ENCODE measurements around the gene SLC34A3. TPM values are rescaled to one million over a fixed set of nuclear protein-coding genes. Genes with fewer than 3 reads are reported as not detected.
A peak's percentile ranks its signal among the peaks of the same experiment; 100 is the strongest.

Gene SLC34A3
- total RNA-seq, 1 donor from 2014 or later, result 0.09 TPM

DNA sequence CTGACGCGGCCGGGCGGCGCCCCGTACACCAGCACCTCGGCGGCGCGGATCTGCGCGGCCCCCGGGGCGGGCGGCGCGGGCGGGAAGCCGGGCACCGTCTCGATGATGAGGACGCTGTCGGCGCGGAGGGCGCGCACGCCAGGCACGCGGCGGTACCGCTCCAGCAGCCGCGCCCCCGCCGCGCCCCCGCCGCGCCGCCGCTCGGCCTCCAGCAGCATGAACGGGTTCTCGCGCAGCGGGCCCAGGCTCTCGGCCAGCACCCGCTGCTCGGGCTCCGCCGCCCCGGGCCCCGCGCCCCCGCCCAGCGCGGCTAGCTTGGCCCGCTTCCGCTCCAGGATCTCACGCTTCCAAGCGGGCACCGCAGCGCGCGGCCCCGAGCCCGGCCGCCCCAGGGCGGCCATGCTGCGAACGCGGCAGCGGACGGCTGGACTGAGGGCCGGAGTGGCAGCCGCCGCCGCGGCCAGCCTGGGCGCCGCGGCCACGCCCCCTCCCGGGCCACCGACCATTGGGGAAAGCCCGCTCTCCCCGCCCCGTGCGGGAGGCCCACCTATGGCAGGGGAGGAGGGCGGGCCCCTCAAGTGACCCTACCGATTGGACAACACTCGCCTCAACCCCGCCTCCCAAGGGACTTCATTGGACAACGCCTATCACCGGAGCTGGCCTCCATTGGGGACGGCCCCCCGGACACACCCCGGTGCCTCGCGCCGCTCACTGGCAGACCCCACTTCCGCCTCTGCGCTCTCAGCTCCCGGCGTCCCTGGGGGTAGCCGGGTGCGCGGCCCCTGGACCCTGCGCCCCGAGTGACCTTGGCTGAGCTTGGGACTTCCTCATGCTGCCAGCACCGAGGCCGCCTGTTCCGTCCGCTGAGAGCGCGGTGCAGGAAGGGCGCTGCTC lies 30.1 kb upstream of the SLC34A3 start, which contains the start of gene TPRN:
TPRN (minus strand) TSS at position 431 of the 894 bp plus-strand sequence; CDS start at position 401, 30 bp downstream.
- peak within 1 kb of the TSS; percentile 82 for H2AFZ ChIP-seq (ENCODE audit: low read depth, low read length)
- no peaks in the 10 kb centered on the region for H3K36me3 ChIP-seq (ENCODE audit: insufficient read depth, low read length)
- H3K27ac ChIP-seq (ENCODE audit: low read depth, low read length), result peak within 1 kb of the TSS; percentile 19
- DNase-seq (ENCODE audit: low read depth), result peak; percentile 95
- no peaks in the 10 kb centered on the region for H3K36me3 Mint-ChIP-seq (ENCODE audit: low read depth, unreplicated experiment)
- H3K4me3 Mint-ChIP-seq (ENCODE audit: unreplicated experiment), result peak within 1 kb of the TSS; percentile 85
- peaks cover 46% of the 10 kb centered on the region for H4K20me1 ChIP-seq (ENCODE audit: insufficient read depth, low read length)
- no peaks in the 10 kb centered on the region for H3K27me3 Mint-ChIP-seq (ENCODE audit: low read depth, unreplicated experiment)
- H3K27ac Mint-ChIP-seq (ENCODE audit: unreplicated experiment), result no peak within 1 kb of the TSS
- H3K9ac ChIP-seq (ENCODE audit: low read length), result peak within 1 kb of the TSS; percentile 70
- peak within 1 kb of the TSS; percentile 68 for H3K4me3 ChIP-seq (ENCODE audit: insufficient read depth, low read depth, low read length)
- no peak for FAIRE-seq
- no peaks in the 10 kb centered on the region for H3K9me3 ChIP-seq (ENCODE audit: insufficient read depth, low read depth, low read length)
- H3K4me1 Mint-ChIP-seq (ENCODE audit: low read depth, unreplicated experiment), result peaks cover 10% of the 10 kb centered on the region
- H3K79me2 ChIP-seq (ENCODE audit: insufficient read depth, low read length), result peaks cover 65% of the 10 kb centered on the region
- no peaks in the 10 kb centered on the region for H3K27me3 ChIP-seq (ENCODE audit: insufficient read depth, low read length)
- peaks cover 31% of the 10 kb centered on the region for H3K4me1 ChIP-seq (ENCODE audit: insufficient read depth, low read length)
- no peaks in the 10 kb centered on the region for H3K9me3 Mint-ChIP-seq (ENCODE audit: unreplicated experiment)
- TF ChIP-seq, protein P1, sequence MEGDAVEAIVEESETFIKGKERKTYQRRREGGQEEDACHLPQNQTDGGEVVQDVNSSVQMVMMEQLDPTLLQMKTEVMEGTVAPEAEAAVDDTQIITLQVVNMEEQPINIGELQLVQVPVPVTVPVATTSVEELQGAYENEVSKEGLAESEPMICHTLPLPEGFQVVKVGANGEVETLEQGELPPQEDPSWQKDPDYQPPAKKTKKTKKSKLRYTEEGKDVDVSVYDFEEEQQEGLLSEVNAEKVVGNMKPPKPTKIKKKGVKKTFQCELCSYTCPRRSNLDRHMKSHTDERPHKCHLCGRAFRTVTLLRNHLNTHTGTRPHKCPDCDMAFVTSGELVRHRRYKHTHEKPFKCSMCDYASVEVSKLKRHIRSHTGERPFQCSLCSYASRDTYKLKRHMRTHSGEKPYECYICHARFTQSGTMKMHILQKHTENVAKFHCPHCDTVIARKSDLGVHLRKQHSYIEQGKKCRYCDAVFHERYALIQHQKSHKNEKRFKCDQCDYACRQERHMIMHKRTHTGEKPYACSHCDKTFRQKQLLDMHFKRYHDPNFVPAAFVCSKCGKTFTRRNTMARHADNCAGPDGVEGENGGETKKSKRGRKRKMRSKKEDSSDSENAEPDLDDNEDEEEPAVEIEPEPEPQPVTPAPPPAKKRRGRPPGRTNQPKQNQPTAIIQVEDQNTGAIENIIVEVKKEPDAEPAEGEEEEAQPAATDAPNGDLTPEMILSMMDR (IDR thresholded peaks at IDR 0.05; ENCODE audit: insufficient read depth, low read depth, low read length), result no peak
- TF ChIP-seq EZH2 (IDR thresholded peaks at IDR 0.05; ENCODE audit: insufficient read depth, low read length), result no peak
- H3K4me2 ChIP-seq (ENCODE audit: low read length), result peak within 1 kb of the TSS; percentile 89

DNA sequence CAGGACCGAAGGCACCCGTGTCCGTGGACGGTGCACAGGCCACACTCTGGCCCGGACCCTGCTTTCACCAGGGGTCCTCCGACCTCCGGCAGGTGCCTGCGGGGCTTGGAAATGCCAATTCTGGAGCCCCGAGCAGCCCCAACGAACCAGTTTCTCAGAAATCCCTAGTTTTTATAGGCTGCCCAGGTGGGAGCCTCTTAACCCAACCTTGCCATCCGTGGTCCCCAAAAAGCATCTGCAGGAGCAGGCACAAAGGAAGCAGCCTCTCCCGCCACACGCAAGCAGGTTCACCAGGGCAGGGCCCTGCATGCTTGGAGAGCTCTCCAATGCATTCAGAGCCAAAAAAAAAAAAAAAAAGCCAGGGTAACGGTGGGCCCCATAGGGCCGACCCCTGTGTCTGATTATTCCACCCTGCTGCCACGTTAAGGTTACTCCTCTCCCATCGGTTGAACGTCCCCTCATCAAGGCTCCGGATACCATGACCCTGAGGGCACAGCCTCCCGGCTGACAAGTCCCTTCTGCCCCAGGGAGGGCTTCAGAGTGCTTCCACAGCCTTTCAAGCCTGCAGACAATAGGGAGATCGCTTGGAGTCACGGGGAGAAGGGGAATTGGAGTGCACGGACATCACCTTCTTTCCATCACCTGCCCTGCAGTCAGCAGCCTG lies 29.4 kb upstream of the SLC34A3 start:
- Mint-ChIP-seq H3K27ac (ENCODE audit: unreplicated experiment) (no peak overlapping the region), H3K4me1 (ENCODE audit: low read depth, unreplicated experiment) (peaks cover 11% of the 10 kb centered on the region), H3K36me3 (ENCODE audit: low read depth, unreplicated experiment) (no peaks in the 10 kb centered on the region), H3K9me3 (ENCODE audit: unreplicated experiment) (no peaks in the 10 kb centered on the region), H3K4me3 (ENCODE audit: unreplicated experiment) (peak overlapping the region; percentile 81), H3K27me3 (ENCODE audit: low read depth, unreplicated experiment) (no peaks in the 10 kb centered on the region)
- H3K9ac ChIP-seq (ENCODE audit: low read length), result peak overlapping the region; percentile 68
- DNase-seq (ENCODE audit: low read depth) (no peak), FAIRE-seq (no peak)
- H3K27me3 ChIP-seq (ENCODE audit: insufficient read depth, low read length), result no peaks in the 10 kb centered on the region
- H3K9me3 ChIP-seq (ENCODE audit: insufficient read depth, low read depth, low read length), result no peaks in the 10 kb centered on the region
- no peak overlapping the region for H3K27ac ChIP-seq (ENCODE audit: low read depth, low read length)
- TF ChIP-seq EZH2 (IDR thresholded peaks at IDR 0.05; ENCODE audit: insufficient read depth, low read length), result no peak
- TF ChIP-seq, protein P1 (IDR thresholded peaks at IDR 0.05; ENCODE audit: insufficient read depth, low read depth, low read length), result no peak
- H3K4me1 ChIP-seq (ENCODE audit: insufficient read depth, low read length), result peaks cover 36% of the 10 kb centered on the region
- peaks cover 40% of the 10 kb centered on the region for H4K20me1 ChIP-seq (ENCODE audit: insufficient read depth, low read length)
- H3K79me2 ChIP-seq (ENCODE audit: insufficient read depth, low read length), result peaks cover 68% of the 10 kb centered on the region
- H3K4me2 ChIP-seq (ENCODE audit: low read length), result peak overlapping the region; percentile 85
- H3K4me3 ChIP-seq (ENCODE audit: insufficient read depth, low read depth, low read length), result peak overlapping the region; percentile 67
- H3K36me3 ChIP-seq (ENCODE audit: insufficient read depth, low read length), result no peaks in the 10 kb centered on the region
- H2AFZ ChIP-seq (ENCODE audit: low read depth, low read length), result peak overlapping the region; percentile 82
